ENCODE measurements around the gene IGLL1. TPM values are rescaled to one million over a fixed set of nuclear protein-coding genes. Genes with fewer than 3 reads are reported as not detected.

The IGLL1 gene
- total RNA-seq (2014; rRNA removed; shearing (Covaris generic)) (not detected in 2 replicates), polyA plus RNA-seq (2016; fragmentation: Nextera tagmentation; extraction: Ambion mirVana) (not detected in 2 replicates)
- long read RNA-seq, result 0 reads

GRCh38 chr22:23579870-23580575 lies at the start of gene IGLL1:
Gene IGLL1 (minus strand): TSS chr22:23580290. CDS start chr22:23580190, 100 bp downstream.
- H2AFZ ChIP-seq, result no peak within 1 kb of the TSS
- DNase-seq (ENCODE audit: low spot score), result no peak
- no peak for TF ChIP-seq JUNB (IDR thresholded peaks at IDR 0.05; ENCODE audit: unreplicated experiment)
- TF ChIP-seq ZNF114 (CRISPR knock-in tag; IDR thresholded peaks at IDR 0.05), result no peak
- no peak for TF ChIP-seq EZH2phosphoT487 (IDR thresholded peaks at IDR 0.05; ENCODE audit: unreplicated experiment)
- no peak for TF ChIP-seq CREB1 (CRISPR knock-in tag; IDR thresholded peaks at IDR 0.05; ENCODE audit: low read depth)
- TF ChIP-seq, protein P1, sequence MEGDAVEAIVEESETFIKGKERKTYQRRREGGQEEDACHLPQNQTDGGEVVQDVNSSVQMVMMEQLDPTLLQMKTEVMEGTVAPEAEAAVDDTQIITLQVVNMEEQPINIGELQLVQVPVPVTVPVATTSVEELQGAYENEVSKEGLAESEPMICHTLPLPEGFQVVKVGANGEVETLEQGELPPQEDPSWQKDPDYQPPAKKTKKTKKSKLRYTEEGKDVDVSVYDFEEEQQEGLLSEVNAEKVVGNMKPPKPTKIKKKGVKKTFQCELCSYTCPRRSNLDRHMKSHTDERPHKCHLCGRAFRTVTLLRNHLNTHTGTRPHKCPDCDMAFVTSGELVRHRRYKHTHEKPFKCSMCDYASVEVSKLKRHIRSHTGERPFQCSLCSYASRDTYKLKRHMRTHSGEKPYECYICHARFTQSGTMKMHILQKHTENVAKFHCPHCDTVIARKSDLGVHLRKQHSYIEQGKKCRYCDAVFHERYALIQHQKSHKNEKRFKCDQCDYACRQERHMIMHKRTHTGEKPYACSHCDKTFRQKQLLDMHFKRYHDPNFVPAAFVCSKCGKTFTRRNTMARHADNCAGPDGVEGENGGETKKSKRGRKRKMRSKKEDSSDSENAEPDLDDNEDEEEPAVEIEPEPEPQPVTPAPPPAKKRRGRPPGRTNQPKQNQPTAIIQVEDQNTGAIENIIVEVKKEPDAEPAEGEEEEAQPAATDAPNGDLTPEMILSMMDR (conservative IDR thresholded peaks at IDR 0.05; ENCODE audit: low read depth in 2 of 2), result no peak
- TF ChIP-seq EZH2 (IDR thresholded peaks at IDR 0.05; ENCODE audit: low read depth, unreplicated experiment), result no peak
- no peak for TF ChIP-seq NANOG (IDR thresholded peaks at IDR 0.05; ENCODE audit: borderline replicate concordance)
- TF ChIP-seq ZNF331 (CRISPR knock-in tag; IDR thresholded peaks at IDR 0.05; ENCODE audit: low read depth), result no peak
- TF ChIP-seq POLR2AphosphoS5 (IDR thresholded peaks at IDR 0.05; ENCODE audit: low read depth), result no peak
- TF ChIP-seq, protein P2, sequence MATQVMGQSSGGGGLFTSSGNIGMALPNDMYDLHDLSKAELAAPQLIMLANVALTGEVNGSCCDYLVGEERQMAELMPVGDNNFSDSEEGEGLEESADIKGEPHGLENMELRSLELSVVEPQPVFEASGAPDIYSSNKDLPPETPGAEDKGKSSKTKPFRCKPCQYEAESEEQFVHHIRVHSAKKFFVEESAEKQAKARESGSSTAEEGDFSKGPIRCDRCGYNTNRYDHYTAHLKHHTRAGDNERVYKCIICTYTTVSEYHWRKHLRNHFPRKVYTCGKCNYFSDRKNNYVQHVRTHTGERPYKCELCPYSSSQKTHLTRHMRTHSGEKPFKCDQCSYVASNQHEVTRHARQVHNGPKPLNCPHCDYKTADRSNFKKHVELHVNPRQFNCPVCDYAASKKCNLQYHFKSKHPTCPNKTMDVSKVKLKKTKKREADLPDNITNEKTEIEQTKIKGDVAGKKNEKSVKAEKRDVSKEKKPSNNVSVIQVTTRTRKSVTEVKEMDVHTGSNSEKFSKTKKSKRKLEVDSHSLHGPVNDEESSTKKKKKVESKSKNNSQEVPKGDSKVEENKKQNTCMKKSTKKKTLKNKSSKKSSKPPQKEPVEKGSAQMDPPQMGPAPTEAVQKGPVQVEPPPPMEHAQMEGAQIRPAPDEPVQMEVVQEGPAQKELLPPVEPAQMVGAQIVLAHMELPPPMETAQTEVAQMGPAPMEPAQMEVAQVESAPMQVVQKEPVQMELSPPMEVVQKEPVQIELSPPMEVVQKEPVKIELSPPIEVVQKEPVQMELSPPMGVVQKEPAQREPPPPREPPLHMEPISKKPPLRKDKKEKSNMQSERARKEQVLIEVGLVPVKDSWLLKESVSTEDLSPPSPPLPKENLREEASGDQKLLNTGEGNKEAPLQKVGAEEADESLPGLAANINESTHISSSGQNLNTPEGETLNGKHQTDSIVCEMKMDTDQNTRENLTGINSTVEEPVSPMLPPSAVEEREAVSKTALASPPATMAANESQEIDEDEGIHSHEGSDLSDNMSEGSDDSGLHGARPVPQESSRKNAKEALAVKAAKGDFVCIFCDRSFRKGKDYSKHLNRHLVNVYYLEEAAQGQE (IDR thresholded peaks at IDR 0.05; ENCODE audit: unreplicated experiment), result no peak
- no peak for TF ChIP-seq ETS1 (IDR thresholded peaks at IDR 0.05)
- no peak for TF ChIP-seq STAT1 (IDR thresholded peaks at IDR 0.05; ENCODE audit: unreplicated experiment)
- TF ChIP-seq ZNF462 (CRISPR knock-in tag; IDR thresholded peaks at IDR 0.05), result no peak

More at GRCh38 chr22:23579870-23580575, at the start of gene IGLL1:
- Histone ChIP-seq H4K20me1 (replicated peaks; ENCODE audit: insufficient read depth) (no peaks in the 10 kb centered on the region), H3K27me3 (ENCODE audit: insufficient read depth) (no peaks in the 10 kb centered on the region), H3F3A (replicated peaks; ENCODE audit: low read depth) (no peaks in the 10 kb centered on the region), H3K36me3 (ENCODE audit: insufficient read depth) (no peaks in the 10 kb centered on the region), H3K4me2 (no peak within 1 kb of the TSS), H3K27ac (ENCODE audit: low read depth) (no peak within 1 kb of the TSS), H3K4me1 (ENCODE audit: insufficient read depth) (no peaks in the 10 kb centered on the region), H3K9me2 (ENCODE audit: insufficient read depth) (no peaks in the 10 kb centered on the region), H3K79me2 (replicated peaks; ENCODE audit: insufficient read depth) (no peaks in the 10 kb centered on the region), H3K4me3 (no peak within 1 kb of the TSS)
- Mint-ChIP-seq H3K9me3 (no peaks in the 10 kb centered on the region; the same call in 2 of the 3 replicates), H3K36me3 (ENCODE audit: low read depth) (no peaks in the 10 kb centered on the region; the same call in 2 of the 3 replicates), H3K4me1 (no peaks in the 10 kb centered on the region), H3K27me3 (ENCODE audit: insufficient read depth, low read depth, poor library complexity) (peaks cover 13% of the 10 kb centered on the region), H3K4me3 (no peak within 1 kb of the TSS), H3K27ac (no peak within 1 kb of the TSS)
- no peak for ATAC-seq

Measured in GM23338 (cell line).